ENCODE data around the gene GNAT3. TPM values are rescaled to one million over a fixed set of nuclear protein-coding genes. Genes with fewer than 3 reads are reported as not detected.

Gene GNAT3
- total RNA-seq, 1 experiment from 2014 or later = not detected

GRCh38 chr7:80491462-80491861, 20.4 kb downstream of the GNAT3 start:
- ChIA-PET POLR2A (no interaction called here), RAD21 (ENCODE audit: low non-redundant PET in 1 of 2, low total read pairs in 2 of 2, uncharacterized antibody in 2 of 2, unreplicated experiment in 2 of 2) (no interaction called here), CTCF (no interaction called here)
- peaks cover 0 to 10% of the 10 kb centered on the region in 2 experiments; a peak in 2 of 4 replicates for H3K4me1 ChIP-seq (ENCODE audit: control insufficient read depth in 1 of 2, insufficient read depth in 2 of 2, low read length in 2 of 2)
- H2AFZ ChIP-seq (ENCODE audit: low read depth, low read length, poor library complexity, severe bottlenecking) = no peak overlapping the region
- no peaks in the 10 kb centered on the region for H3K79me2 ChIP-seq (ENCODE audit: insufficient read depth, low read length)
- no TSS peak for BruUV-seq (replicated peaks)
- DNase-seq (ENCODE audit: low read depth, low spot score) (no peak), ATAC-seq (no peak)
- no peak overlapping the region for H3K9ac ChIP-seq (ENCODE audit: low read length)
- no peaks in the 10 kb centered on the region for H3K9me2 ChIP-seq (ENCODE audit: insufficient read depth)
- intact Hi-C loops (cut with micrococcal nuclease) = no loop called here
- H3K4me2 ChIP-seq (ENCODE audit: low read length) = no peak overlapping the region
- no peak overlapping the region for H3K27ac ChIP-seq (ENCODE audit: low read depth, low read length)
- no peaks in the 10 kb centered on the region for H4K20me1 ChIP-seq (ENCODE audit: insufficient read depth)
- no peak overlapping the region for H3K4me3 ChIP-seq (replicated peaks in 1 of 2; ENCODE audit: low read depth in 1 of 2, low read length in 2 of 2)
- H3K27me3 ChIP-seq (ENCODE audit: insufficient read depth, low read length) = no peaks in the 10 kb centered on the region
- H3K9me3 ChIP-seq (ENCODE audit: control insufficient read depth in 1 of 2, insufficient read depth in 1 of 2, low read depth in 1 of 2, low read length in 2 of 2) = no peaks in the 10 kb centered on the region
- TF ChIP-seq POLR2A (IDR thresholded peaks at IDR 0.05; ENCODE audit: borderline replicate concordance, extremely low read depth, insufficient read depth, insufficient read length) (no peak), FOSL1 (IDR thresholded peaks at IDR 0.05; ENCODE audit: low read depth) (no peak), TCF7L2 (IDR thresholded peaks at IDR 0.05; ENCODE audit: borderline replicate concordance, extremely low read depth, insufficient read depth, insufficient read length) (no peak)
- no peaks in the 10 kb centered on the region for H3K36me3 ChIP-seq (ENCODE audit: control insufficient read depth in 1 of 2, insufficient read depth in 2 of 2, low read length in 2 of 2)

DNA sequence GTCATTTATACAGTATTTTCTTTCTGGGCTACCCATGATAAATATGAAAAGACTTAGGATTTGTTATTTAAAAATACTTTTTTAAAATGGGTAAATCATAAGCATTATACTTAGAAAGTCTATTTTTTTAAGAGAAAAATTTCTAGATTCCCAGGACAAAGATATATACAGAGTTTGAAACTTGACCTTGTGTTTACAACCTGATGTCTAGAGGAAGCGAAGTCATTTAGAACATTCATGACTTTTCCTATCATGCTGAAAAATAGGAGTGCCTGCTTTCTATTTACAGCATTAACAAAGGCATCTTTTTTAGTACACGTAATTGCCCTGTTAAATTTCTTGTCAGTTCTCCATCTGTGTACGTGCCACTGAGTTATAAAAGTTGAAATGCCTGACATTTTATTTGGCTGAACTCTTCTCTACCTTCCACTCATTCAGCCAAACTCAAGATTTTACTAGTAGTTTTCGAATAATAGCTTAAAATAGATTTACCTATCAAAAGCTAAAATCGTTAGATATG, 23.0 kb downstream of the GNAT3 start:
- Histone ChIP-seq H3K79me2 (ENCODE audit: insufficient read depth, low read length) (no peaks in the 10 kb centered on the region), H3K27ac (ENCODE audit: low read depth, low read length) (no peak overlapping the region), H3K36me3 (ENCODE audit: control insufficient read depth in 1 of 2, insufficient read depth in 2 of 2, low read length in 2 of 2) (no peaks in the 10 kb centered on the region), H3K9me2 (ENCODE audit: insufficient read depth) (no peaks in the 10 kb centered on the region), H3K9me3 (ENCODE audit: control insufficient read depth in 1 of 2, insufficient read depth in 1 of 2, low read depth in 1 of 2, low read length in 2 of 2) (no peaks in the 10 kb centered on the region), H3K4me3 (replicated peaks in 1 of 2; ENCODE audit: low read depth in 1 of 2, low read length in 2 of 2) (no peak overlapping the region), H3K4me2 (ENCODE audit: low read length) (no peak overlapping the region), H3K27me3 (ENCODE audit: insufficient read depth, low read length) (no peaks in the 10 kb centered on the region), H4K20me1 (ENCODE audit: insufficient read depth) (no peaks in the 10 kb centered on the region), H3K4me1 (ENCODE audit: control insufficient read depth in 1 of 2, insufficient read depth in 2 of 2, low read length in 2 of 2) (peaks cover 0 to 6% of the 10 kb centered on the region in 2 experiments; a peak in 2 of 4 replicates), H3K9ac (ENCODE audit: low read length) (no peak overlapping the region), H2AFZ (ENCODE audit: low read depth, low read length, poor library complexity, severe bottlenecking) (no peak overlapping the region)
- DNase-seq (ENCODE audit: low read depth, low spot score) (no peak), ATAC-seq (no peak)
- BruUV-seq (replicated peaks) = no TSS peak
- RAD21 ChIA-PET (ENCODE audit: low non-redundant PET in 1 of 2, low total read pairs in 2 of 2, uncharacterized antibody in 2 of 2, unreplicated experiment in 2 of 2) = no interaction called here
- TF ChIP-seq POLR2A (IDR thresholded peaks at IDR 0.05; ENCODE audit: borderline replicate concordance, extremely low read depth, insufficient read depth, insufficient read length) = no peak
- no peak for TF ChIP-seq REST (IDR thresholded peaks at IDR 0.05; ENCODE audit: low read depth)
- TF ChIP-seq RAD21 (IDR thresholded peaks at IDR 0.05; ENCODE audit: low read depth) = no peak
- no peak for TF ChIP-seq EGR1 (IDR thresholded peaks at IDR 0.05; ENCODE audit: low read depth)
- intact Hi-C loops (cut with micrococcal nuclease) = no loop called here
- CTCF ChIA-PET = no interaction called here
- POLR2A ChIA-PET = no interaction called here

All from HCT116 (cell line).